SK-N-SH treated with all-trans-retinoic acid at 6 μM for 48 hours (cell line): ENCODE results near the gene PROZ.

ENCODE experiments used
- ATAC-seq: fragments of 200-7000 bp; cut with Tn5 transposase; 3 replicates; pipeline ENCODE4 v1.9.1; 2020; ENCODE audit warnings: mild to moderate bottlenecking, moderate library complexity
- ARNTL ChIP-seq: fragments of 450-650 bp; formaldehyde crosslinking; IDR thresholded peaks from 2 replicates; pipeline ENCODE4 v1.5.0; 2020; ENCODE audit warnings: low read depth, mild to moderate bottlenecking, moderate library complexity, borderline replicate concordance
- BACH2 ChIP-seq: fragments of 250-450 bp; sonication (Bioruptor Pico); IDR thresholded peaks from 2 replicates; pipeline ENCODE4 v1.9.0; 2021; ENCODE audit warnings: mild to moderate bottlenecking, borderline replicate concordance
- CSDC2 ChIP-seq: fragments of 250-450 bp; sonication (Bioruptor Pico); IDR thresholded peaks from 2 replicates; pipeline ENCODE4 v1.5.0; 2020; ENCODE audit warnings: mild to moderate bottlenecking, moderate library complexity
- ESRRG ChIP-seq: fragments of 250-450 bp; sonication (Bioruptor Pico); IDR thresholded peaks from 2 replicates; pipeline ENCODE4 v1.6.1; 2021; ENCODE audit warnings: mild to moderate bottlenecking
- GLIS3 ChIP-seq: fragments of 250-450 bp; sonication (Bioruptor Pico); IDR thresholded peaks from 2 replicates; pipeline ENCODE4 v1.5.0; 2020; ENCODE audit warnings: mild to moderate bottlenecking, moderate library complexity
- OSR1 ChIP-seq: fragments of 250-450 bp; sonication (Bioruptor Pico); IDR thresholded peaks from 2 replicates; pipeline ENCODE4 v1.8.0; 2022; ENCODE audit warnings: moderate library complexity, mild to moderate bottlenecking, inconsistent platforms
- PPARA ChIP-seq: fragments of 250-450 bp; sonication (Bioruptor Pico); IDR thresholded peaks from 2 replicates; pipeline ENCODE4 v1.5.0; 2020; ENCODE audit warnings: mild to moderate bottlenecking, borderline replicate concordance
- RARB ChIP-seq: fragments of 250-450 bp; sonication (Bioruptor Pico); IDR thresholded peaks from 2 replicates; pipeline ENCODE4 v1.8.0; 2021; ENCODE audit warnings: mild to moderate bottlenecking, moderate library complexity
- SNAI2 ChIP-seq: fragments of 250-450 bp; sonication (Bioruptor Pico); IDR thresholded peaks from 2 replicates; pipeline ENCODE4 v1.5.0; 2020; ENCODE audit warnings: mild to moderate bottlenecking, moderate library complexity
- TCF4 ChIP-seq: fragments of 250-450 bp; sonication (Bioruptor Pico); IDR thresholded peaks from 2 replicates; pipeline ENCODE4 v1.8.0; 2021; ENCODE audit warnings: mild to moderate bottlenecking, moderate library complexity, borderline replicate concordance
- TOX ChIP-seq: fragments of 250-450 bp; sonication (Bioruptor Pico); IDR thresholded peaks from 2 replicates; pipeline ENCODE4 v1.8.0; 2021; ENCODE audit warnings: mild to moderate bottlenecking, moderate library complexity, borderline replicate concordance
- ZC3H10 ChIP-seq: fragments of 250-450 bp; sonication (Bioruptor Pico); IDR thresholded peaks from 2 replicates; pipeline ENCODE4 v1.5.1; 2021; ENCODE audit warnings: mild to moderate bottlenecking, moderate library complexity
- ZFP3 ChIP-seq: fragments of 250-450 bp; sonication (Bioruptor Pico); IDR thresholded peaks from 2 replicates; pipeline ENCODE4 v1.5.0; 2020; ENCODE audit warnings: mild to moderate bottlenecking, moderate library complexity
- ZFP30 ChIP-seq: fragments of 450-650 bp; formaldehyde crosslinking; IDR thresholded peaks from 2 replicates; pipeline ENCODE4 v1.5.0; 2022; ENCODE audit warnings: mild to moderate bottlenecking, moderate library complexity
- ZNF565 ChIP-seq: fragments of 450-650 bp; formaldehyde crosslinking; conservative IDR thresholded peaks from 2 replicates; pipeline ENCODE4 v1.5.0; 2020; ENCODE audit warnings: low read depth, mild to moderate bottlenecking, moderate library complexity
- ZNF70 ChIP-seq: fragments of 450-650 bp; formaldehyde crosslinking; IDR thresholded peaks from 2 replicates; pipeline ENCODE4 v1.5.0; 2020; ENCODE audit warnings: mild to moderate bottlenecking, moderate library complexity
- ZNF8 ChIP-seq: fragments of 450-650 bp; formaldehyde crosslinking; IDR thresholded peaks from 2 replicates; pipeline ENCODE4 v1.5.0; 2020; ENCODE audit warnings: mild to moderate bottlenecking, moderate library complexity
- TF ChIP-seq, protein P1 (sequence below): fragments of 250-450 bp; sonication (Bioruptor Pico); IDR thresholded peaks from 2 replicates; pipeline ENCODE4 v1.5.1; 2020; ENCODE audit warnings: low read depth, mild to moderate bottlenecking, moderate library complexity
- TF ChIP-seq, protein P2 (sequence below): fragments of 250-450 bp; sonication (Bioruptor Pico); IDR thresholded peaks from 2 replicates; pipeline ENCODE4 v1.8.0; 2020; ENCODE audit warnings: mild to moderate bottlenecking, moderate library complexity, borderline replicate concordance
- TF ChIP-seq, protein P3 (sequence below): fragments of 250-450 bp; sonication (Bioruptor Pico); IDR thresholded peaks from 2 replicates; pipeline ENCODE4 v1.5.1; 2021; ENCODE audit warnings: mild to moderate bottlenecking, moderate library complexity
- TF ChIP-seq, protein P4 (sequence below): fragments of 250-450 bp; sonication (Bioruptor Pico); IDR thresholded peaks from 2 replicates; pipeline ENCODE4 v1.5.0; 2020; ENCODE audit warnings: mild to moderate bottlenecking, moderate library complexity

Gene PROZ

DNA sequence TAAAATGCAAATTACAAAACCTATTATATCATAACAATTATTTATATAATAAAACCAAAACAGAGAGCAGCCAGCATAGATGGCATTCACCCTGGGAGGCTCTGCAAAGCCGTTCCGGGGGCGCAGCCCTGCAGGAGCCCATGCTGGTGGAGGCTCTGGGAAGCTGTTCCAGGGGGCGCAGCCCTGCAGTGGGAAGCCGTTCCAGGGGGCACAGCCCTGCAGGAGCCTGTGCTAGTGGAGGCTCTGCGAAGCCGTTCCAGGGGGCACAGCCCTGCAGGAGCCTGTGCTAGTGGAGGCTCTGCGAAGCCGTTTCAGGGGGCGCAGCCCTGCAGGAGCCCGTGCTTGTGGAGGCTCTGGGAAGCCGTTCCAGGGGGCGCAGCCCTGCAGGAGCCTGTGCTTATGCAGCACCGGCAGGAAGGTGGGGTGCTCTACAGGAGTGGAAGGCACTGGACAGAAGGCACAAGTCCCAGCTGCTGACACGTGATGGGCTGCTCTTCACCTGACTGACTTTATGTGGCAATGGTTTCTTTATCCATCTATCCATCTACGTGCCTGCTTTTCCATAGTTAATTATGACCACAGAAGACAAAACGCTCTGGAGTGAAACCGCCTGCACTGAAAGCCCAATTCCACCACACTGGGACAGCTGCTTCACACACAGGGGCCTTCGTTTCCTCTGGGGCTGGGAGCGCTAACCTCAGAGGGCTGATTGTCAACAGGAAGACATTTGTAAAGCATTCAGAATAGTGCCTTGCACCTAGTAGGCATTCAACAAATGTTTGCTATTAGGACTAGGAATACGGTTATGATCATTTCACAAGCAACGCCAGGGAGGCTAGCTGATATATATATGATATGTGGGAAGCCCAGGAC is 26.4 kb downstream of the PROZ start:
- ATAC-seq = no peak
- TF ChIP-seq CSDC2 (CRISPR knock-in tag) (no peak), BACH2 (no peak), ZC3H10 (CRISPR knock-in tag) (no peak), SNAI2 (CRISPR knock-in tag) (no peak), PPARA (CRISPR knock-in tag) (no peak), ZNF565 (CRISPR knock-in tag) (no peak), ARNTL (no peak), ZFP3 (CRISPR knock-in tag) (no peak), ZNF70 (CRISPR knock-in tag) (no peak), TOX (no peak), RARB (no peak), OSR1 (CRISPR knock-in tag) (no peak)
- TF ChIP-seq, protein P1, sequence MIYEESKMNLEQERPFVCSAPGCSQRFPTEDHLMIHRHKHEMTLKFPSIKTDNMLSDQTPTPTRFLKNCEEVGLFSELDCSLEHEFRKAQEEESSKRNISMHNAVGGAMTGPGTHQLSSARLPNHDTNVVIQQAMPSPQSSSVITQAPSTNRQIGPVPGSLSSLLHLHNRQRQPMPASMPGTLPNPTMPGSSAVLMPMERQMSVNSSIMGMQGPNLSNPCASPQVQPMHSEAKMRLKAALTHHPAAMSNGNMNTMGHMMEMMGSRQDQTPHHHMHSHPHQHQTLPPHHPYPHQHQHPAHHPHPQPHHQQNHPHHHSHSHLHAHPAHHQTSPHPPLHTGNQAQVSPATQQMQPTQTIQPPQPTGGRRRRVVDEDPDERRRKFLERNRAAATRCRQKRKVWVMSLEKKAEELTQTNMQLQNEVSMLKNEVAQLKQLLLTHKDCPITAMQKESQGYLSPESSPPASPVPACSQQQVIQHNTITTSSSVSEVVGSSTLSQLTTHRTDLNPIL (CRISPR knock-in tag) = no peak
- TF ChIP-seq, protein P2, sequence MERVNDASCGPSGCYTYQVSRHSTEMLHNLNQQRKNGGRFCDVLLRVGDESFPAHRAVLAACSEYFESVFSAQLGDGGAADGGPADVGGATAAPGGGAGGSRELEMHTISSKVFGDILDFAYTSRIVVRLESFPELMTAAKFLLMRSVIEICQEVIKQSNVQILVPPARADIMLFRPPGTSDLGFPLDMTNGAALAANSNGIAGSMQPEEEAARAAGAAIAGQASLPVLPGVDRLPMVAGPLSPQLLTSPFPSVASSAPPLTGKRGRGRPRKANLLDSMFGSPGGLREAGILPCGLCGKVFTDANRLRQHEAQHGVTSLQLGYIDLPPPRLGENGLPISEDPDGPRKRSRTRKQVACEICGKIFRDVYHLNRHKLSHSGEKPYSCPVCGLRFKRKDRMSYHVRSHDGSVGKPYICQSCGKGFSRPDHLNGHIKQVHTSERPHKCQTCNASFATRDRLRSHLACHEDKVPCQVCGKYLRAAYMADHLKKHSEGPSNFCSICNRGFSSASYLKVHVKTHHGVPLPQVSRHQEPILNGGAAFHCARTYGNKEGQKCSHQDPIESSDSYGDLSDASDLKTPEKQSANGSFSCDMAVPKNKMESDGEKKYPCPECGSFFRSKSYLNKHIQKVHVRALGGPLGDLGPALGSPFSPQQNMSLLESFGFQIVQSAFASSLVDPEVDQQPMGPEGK (CRISPR knock-in tag) = no peak

DNA sequence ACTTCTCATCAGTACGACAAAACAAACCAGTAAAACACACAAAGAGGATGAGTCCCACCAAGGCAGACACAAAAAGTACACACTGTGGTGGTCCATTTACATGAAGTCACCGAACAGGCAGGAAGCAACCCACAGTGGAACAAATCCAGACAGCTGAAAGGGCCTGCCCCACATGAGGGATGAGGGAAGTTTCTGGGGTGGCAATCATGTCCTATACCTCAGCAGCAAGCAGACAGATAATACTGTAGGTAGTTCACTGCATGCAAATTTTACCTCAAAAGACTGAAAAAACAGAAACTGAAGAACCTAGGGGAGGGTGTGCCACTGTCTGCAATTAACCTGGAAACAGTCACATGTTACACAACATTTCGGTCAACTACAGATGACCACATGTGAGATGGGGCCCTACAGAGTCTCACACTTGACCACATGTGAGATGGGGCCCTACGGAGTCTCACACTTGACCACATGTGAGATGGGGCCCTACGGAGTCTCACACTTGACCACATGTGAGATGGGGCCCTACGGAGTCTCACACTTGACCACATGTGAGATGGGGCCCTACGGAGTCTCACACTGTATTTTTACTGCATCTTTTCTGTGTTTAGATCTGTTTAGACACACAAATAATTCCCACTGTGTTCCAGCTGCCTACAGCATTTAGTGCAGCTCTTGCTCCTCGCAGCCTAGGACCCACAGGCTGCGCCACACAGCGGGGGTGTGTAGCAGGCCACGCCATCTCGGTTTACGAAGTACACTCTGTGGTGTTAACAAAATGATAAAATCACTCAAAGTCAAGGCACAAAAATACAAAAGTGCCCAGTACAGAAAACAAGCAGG is 27.8 kb downstream of the PROZ start:
- TF ChIP-seq TCF4 (CRISPR knock-in tag) = no peak
- TF ChIP-seq, protein P3, sequence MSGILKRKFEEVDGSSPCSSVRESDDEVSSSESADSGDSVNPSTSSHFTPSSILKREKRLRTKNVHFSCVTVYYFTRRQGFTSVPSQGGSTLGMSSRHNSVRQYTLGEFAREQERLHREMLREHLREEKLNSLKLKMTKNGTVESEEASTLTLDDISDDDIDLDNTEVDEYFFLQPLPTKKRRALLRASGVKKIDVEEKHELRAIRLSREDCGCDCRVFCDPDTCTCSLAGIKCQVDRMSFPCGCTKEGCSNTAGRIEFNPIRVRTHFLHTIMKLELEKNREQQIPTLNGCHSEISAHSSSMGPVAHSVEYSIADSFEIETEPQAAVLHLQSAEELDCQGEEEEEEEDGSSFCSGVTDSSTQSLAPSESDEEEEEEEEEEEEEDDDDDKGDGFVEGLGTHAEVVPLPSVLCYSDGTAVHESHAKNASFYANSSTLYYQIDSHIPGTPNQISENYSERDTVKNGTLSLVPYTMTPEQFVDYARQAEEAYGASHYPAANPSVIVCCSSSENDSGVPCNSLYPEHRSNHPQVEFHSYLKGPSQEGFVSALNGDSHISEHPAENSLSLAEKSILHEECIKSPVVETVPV = no peak
- no peak for TF ChIP-seq OSR1 (CRISPR knock-in tag)
- TF ChIP-seq, protein P2 (CRISPR knock-in tag) = no peak
- TF ChIP-seq ZNF70 (CRISPR knock-in tag) = no peak
- no peak for TF ChIP-seq ZFP3 (CRISPR knock-in tag)
- TF ChIP-seq ESRRG (CRISPR knock-in tag) = no peak
- TF ChIP-seq ZFP30 (CRISPR knock-in tag) = no peak
- TF ChIP-seq CSDC2 (CRISPR knock-in tag) = no peak
- TF ChIP-seq GLIS3 (CRISPR knock-in tag) = no peak
- no peak for TF ChIP-seq SNAI2 (CRISPR knock-in tag)
- TF ChIP-seq TOX = no peak
- no peak for TF ChIP-seq ARNTL
- TF ChIP-seq, protein P4, sequence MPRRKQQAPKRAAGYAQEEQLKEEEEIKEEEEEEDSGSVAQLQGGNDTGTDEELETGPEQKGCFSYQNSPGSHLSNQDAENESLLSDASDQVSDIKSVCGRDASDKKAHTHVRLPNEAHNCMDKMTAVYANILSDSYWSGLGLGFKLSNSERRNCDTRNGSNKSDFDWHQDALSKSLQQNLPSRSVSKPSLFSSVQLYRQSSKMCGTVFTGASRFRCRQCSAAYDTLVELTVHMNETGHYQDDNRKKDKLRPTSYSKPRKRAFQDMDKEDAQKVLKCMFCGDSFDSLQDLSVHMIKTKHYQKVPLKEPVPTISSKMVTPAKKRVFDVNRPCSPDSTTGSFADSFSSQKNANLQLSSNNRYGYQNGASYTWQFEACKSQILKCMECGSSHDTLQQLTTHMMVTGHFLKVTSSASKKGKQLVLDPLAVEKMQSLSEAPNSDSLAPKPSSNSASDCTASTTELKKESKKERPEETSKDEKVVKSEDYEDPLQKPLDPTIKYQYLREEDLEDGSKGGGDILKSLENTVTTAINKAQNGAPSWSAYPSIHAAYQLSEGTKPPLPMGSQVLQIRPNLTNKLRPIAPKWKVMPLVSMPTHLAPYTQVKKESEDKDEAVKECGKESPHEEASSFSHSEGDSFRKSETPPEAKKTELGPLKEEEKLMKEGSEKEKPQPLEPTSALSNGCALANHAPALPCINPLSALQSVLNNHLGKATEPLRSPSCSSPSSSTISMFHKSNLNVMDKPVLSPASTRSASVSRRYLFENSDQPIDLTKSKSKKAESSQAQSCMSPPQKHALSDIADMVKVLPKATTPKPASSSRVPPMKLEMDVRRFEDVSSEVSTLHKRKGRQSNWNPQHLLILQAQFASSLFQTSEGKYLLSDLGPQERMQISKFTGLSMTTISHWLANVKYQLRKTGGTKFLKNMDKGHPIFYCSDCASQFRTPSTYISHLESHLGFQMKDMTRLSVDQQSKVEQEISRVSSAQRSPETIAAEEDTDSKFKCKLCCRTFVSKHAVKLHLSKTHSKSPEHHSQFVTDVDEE (CRISPR knock-in tag) = no peak
- TF ChIP-seq, protein P1 (CRISPR knock-in tag) = no peak
- TF ChIP-seq ZNF565 (CRISPR knock-in tag) = no peak
- no peak for TF ChIP-seq ZNF8 (CRISPR knock-in tag)
- TF ChIP-seq PPARA (CRISPR knock-in tag) = no peak
- TF ChIP-seq BACH2 = no peak
- TF ChIP-seq ZC3H10 (CRISPR knock-in tag) = no peak
- no peak for ATAC-seq
